Pancreas (tissue), 10 donors: ENCODE results near the gene CRYM. TPM values are rescaled to one million over a fixed set of nuclear protein-coding genes. Genes with fewer than 3 reads are reported as not detected.
"Not testable (repeated sequence)": the region's sequence is repeated elsewhere in the genome, so short reads cannot be mapped to it uniquely, and the experiment has no call there.

Source experiments
- ATAC-seq, 4 donors: fragments of 200-7000 bp; cut with Tn5 transposase; one replicate each; pipeline versions ENCODE4 v1.8.0 to v1.9.1; 2020; ENCODE audit warnings: mild to moderate bottlenecking in 4 of 4, moderate library complexity in 4 of 4
- DNase-seq, 6 donors: peaks; one replicate each; pipeline ENCODE4 v3.0.0-alpha.2; 2020
- FAIRE-seq: peaks from 2 replicates; lab custom pipeline; 2012; peaks lifted over from hg19 to GRCh38; lab: Jason Lieb, UNC
- H3K27ac ChIP-seq, 4 donors: fragments of 200-600 bp; sonication (generic); 1 replicate in 3 of 4; 2 replicates in 1 of 4; pipeline versions ENCODE4 v1.5.0 to v1.8.0; 2020
- H3K27me3 ChIP-seq, 4 donors: fragments of 200-600 bp; one replicate each; pipeline ENCODE4 v1.8.0; 2021
- H3K36me3 ChIP-seq, 3 donors: fragments of 200-600 bp; sonication (generic) in 1 of 3; one replicate each; pipeline versions ENCODE4 v1.5.0 to v1.8.0; 2020 to 2021
- H3K4me1 ChIP-seq, 3 donors: fragments of 200-600 bp; one replicate each; pipeline ENCODE4 v1.8.0; 2021
- H3K4me3 ChIP-seq, 4 donors: fragments of 200-600 bp; sonication (generic) in 2 of 4; one replicate each; pipeline versions ENCODE4 v1.5.0 to v1.8.0; 2020 to 2021
- H3K9me3 ChIP-seq, 4 donors: fragments of 200-600 bp; one replicate each; pipeline ENCODE4 v1.8.0; 2021
- CTCF ChIP-seq, 4 donors: fragments of 200-600 bp; sonication (generic) in 3 of 4; IDR thresholded peaks; one replicate each; pipeline versions ENCODE4 v1.5.0 to v1.8.0; 2021; ENCODE audit warnings: antibody characterized with exemption in 4 of 4
- whole genome bisulfite sequencing, 2 donors: extraction: QIAGEN DNeasy Blood & Tissue Kit; methylation state at CpG; one replicate each; pipeline ENCODE4 v1.1.7; 2013; 5-methylcytosine and 5-hydroxymethylcytosine counted together
- intact Hi-C, 3 donors: fragments of 100-400 bp; cut with DNase I; formaldehyde crosslinking; loops; one replicate each; pipeline versions ENCODE4 v1.11.1 to v1.14.2; 2022
- polyA plus RNA-seq, 2 donors: library from polyadenylated mRNA; stranded (reverse); fragments of 200-250 nt; gene quantifications; one replicate each; pipeline ENCODE4 v1.2.3, GENCODE V29; 2013
- total RNA-seq, 6 donors: library from RNA; stranded (reverse); fragmentation: NEBNext Ultra II Directional in 4 of 6; extraction: Animal tissue kit (Norgen Biotek cat#: 25700) in 4 of 6; gene quantifications; one replicate each; pipeline versions ENCODE4 v1.2.1 to v1.2.4, GENCODE V29; 2021 to 2023
- donor health status: healthy with polysubstance abuse.
- donor health status: DM: no; HTN: no; CAD: no; lungs with moderate emphysema.
- donor health status: DM: no; HTN: no; CAD: no.
- donor health status: control.
- donor health status: control.
- donor health status: Bipolar disorder and iron deficiency.
- donor health status: DM: yes; HTN: yes; CAD: no.
- donor health status: DM: no; HTN: no; CAD: no.
- donor health status: DM: no; HTN: no; CAD: no.
- donor health status: DM: yes; HTN: yes; CAD: no.

Gene CRYM
- total and polyA plus RNA-seq, 8 donors, result 0.09 to 0.22 (median 0.16) TPM; not detected in 3

GRCh38 chr16:21321736-21322135, 43.6 kb upstream of the CRYM start:
- Histone ChIP-seq H3K36me3 (no peaks in the 10 kb centered on the region), H3K4me1 (no peaks in the 10 kb centered on the region), H3K27ac (no peak overlapping the region), H3K9me3 (no peaks in the 10 kb centered on the region), H3K27me3 (no peaks in the 10 kb centered on the region), H3K4me3 (no peak overlapping the region)
- FAIRE-seq, result no peak
- 95% methylated on average over 6 of the region's 6 CpGs for WGBS, 2 donors
- ATAC-seq, result no peak
- TF ChIP-seq CTCF (IDR thresholded peaks at IDR 0.05), result no peak
- DNase-seq, result no peak
- intact Hi-C loops, result no loop called here

DNA sequence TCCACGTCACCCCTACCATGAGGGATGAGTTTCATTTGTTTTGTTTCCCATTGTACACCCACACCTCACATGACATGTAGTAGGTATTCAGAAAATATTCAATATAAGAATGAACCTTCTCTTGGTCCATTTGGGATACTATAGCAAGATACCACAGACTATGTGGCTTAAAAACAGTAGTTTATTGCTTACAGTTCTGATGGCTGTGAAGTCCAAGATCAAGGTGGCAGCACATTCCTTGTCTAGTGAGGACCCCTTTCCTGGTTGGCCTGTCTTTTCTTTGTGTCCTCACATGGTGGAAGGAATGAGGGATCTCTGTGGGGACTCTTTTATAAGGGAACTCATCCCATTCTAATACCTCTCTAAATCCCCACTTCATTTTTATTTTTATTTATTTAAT, 36.2 kb upstream of the CRYM start:
- intact Hi-C loops, result no loop called here
- Histone ChIP-seq H3K4me1 (no peaks in the 10 kb centered on the region), H3K9me3 (no peaks in the 10 kb centered on the region), H3K36me3 (no peaks in the 10 kb centered on the region), H3K27me3 (no peaks in the 10 kb centered on the region), H3K27ac (no peak overlapping the region), H3K4me3 (no peak overlapping the region)
- WGBS, 2 donors, result 89 to 93% methylated on average over 1 of the region's 1 CpG
- FAIRE-seq, result no peak
- no peak for ATAC-seq
- TF ChIP-seq CTCF (IDR thresholded peaks at IDR 0.05), result no peak
- no peak for DNase-seq

DNA sequence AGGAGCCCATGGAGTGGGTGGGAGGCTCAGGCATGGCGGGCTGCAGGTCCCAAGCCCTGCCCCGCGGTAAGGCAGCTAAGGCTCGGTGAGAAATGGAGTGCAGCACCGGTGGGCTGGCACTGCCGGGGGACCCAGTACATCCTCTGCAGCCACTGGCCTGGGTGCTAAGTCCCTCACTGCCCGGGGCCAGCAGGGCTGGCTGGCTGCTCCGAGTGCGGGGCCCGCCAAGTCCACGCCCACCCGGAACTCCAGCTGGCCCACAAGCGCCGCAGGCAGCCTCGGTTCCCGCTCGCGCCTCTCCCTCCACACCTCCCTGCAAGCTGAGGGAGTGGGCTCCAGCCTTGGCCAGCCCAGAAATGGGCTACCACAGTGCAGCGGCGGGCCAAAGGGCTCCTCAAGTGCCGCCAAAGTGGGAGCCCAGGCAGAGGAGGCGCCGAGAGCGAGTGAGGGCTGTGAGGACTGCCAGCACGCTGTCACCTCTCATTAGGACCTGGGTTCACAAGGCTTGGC, 34.8 kb upstream of the CRYM start:
- H3K4me1 ChIP-seq, H3K9me3 ChIP-seq, intact Hi-C loops, FAIRE-seq, H3K27ac ChIP-seq, ATAC-seq, H3K36me3 ChIP-seq, DNase-seq, H3K4me3 ChIP-seq, H3K27me3 ChIP-seq: not testable (repeated sequence)
- WGBS, 2 donors, result 95 to 96% methylated on average over 23 to 25 of the region's 25 CpGs

DNA sequence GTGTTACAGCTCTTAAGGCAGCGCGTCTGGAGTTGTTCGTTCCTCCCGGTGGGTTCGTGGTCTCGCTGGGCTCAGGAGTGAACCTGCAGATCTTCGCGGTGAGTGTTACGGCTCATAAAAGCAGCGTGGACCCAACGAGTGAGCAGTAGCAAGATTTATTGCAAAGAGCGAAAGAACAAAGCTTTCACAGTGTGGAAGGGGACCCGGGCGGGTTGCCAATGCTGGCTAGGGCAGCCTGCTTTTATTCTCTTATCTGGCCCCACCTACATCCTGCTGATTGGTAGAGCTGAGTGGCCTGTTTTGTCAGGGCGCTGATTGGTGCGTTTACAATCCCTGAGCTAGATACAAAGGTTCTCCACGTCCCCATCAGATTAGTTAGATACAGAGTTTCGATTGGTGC, 34.0 kb upstream of the CRYM start:
- H3K4me1 ChIP-seq, H3K9me3 ChIP-seq, ATAC-seq, intact Hi-C loops, H3K4me3 ChIP-seq, H3K36me3 ChIP-seq, DNase-seq, FAIRE-seq, H3K27me3 ChIP-seq, H3K27ac ChIP-seq: not testable (repeated sequence)
- 87 to 88% methylated on average over 18 of the region's 18 CpGs for WGBS, 2 donors

DNA sequence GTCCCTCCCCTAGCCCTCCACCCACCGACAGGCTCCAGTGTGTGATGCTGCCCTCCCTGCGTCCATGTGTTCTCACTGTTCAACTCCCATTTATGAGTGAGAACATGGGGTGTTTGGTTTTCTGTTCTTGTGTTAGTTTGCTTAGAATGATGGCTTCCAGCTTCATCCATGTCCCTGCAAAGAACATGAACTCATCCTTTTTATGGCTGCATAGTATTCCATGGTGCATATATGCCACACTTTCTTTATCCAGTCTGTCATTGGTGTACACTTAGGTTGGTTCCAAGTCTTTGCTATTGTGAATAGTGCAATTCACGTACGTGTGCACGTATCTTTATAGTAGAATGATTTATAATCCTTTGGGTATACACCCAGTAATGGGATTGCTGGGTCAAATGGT, 28.6 kb upstream of the CRYM start:
- H3K36me3 ChIP-seq, H3K27ac ChIP-seq, H3K4me1 ChIP-seq, H3K27me3 ChIP-seq, H3K9me3 ChIP-seq, intact Hi-C loops, FAIRE-seq, DNase-seq, H3K4me3 ChIP-seq, ATAC-seq: not testable (repeated sequence)
- WGBS, 2 donors, result 90 to 96% methylated on average over 5 of the region's 5 CpGs

- Histone ChIP-seq H3K27me3 (no peaks in the 10 kb centered on the region), H3K4me3 (no peak overlapping the region), H3K9me3 (no peaks in the 10 kb centered on the region), H3K36me3 (no peaks in the 10 kb centered on the region), H3K4me1 (peaks cover 0 to 4% (median 0%) of the 10 kb centered on the region in 3 donors), H3K27ac (no peak overlapping the region)
- DNase-seq (no peak), ATAC-seq (no peak), FAIRE-seq (no peak)
- TF ChIP-seq CTCF (IDR thresholded peaks at IDR 0.05), result no peak
- 73 to 81% methylated on average over 4 of the region's 4 CpGs for WGBS, 2 donors
- intact Hi-C loops, result no loop called here
These were observed 24.9 kb upstream of the CRYM start for GRCh38 chr16:21302898-21303528.
